ENCODE data around the gene GJA8.
"Not testable (repeated sequence)": the region's sequence is repeated elsewhere in the genome, so short reads cannot be mapped to it uniquely, and the experiment has no call there.

The GJA8 gene

GRCh38 chr1:147928236-147929132 is 25.9 kb downstream of the GJA8 start, which contains the start of gene GPR89B:
TSS of gene GPR89B (plus strand) at chr1:147928420. CDS start at chr1:147928537, 117 bp downstream.
- DNase-seq, result peak; percentile 85

GRCh38 chr1:147931137-147931536 is 28.5 kb downstream of the GJA8 start:
- not testable (repeated sequence) for DNase-seq

GRCh38 chr1:147935296-147935695 is 32.7 kb downstream of the GJA8 start:
- not testable (repeated sequence) for DNase-seq

- DNase-seq, result not testable (repeated sequence)
Measured at GRCh38 chr1:147940456-147940855, 37.9 kb downstream of the GJA8 start.

GRCh38 chr1:147942563-147942962 is 40.0 kb downstream of the GJA8 start:
- DNase-seq, result not testable (repeated sequence)

GRCh38 chr1:147949517-147949916 is 46.9 kb downstream of the GJA8 start:
- DNase-seq, result not testable (repeated sequence)

Data from NK-92 treated with Interleukin-12 subunit alpha and Interleukin-12 subunit beta, amount 100 ng/mL, for 24 hours (cell line).